Measurements from ENCODE around the gene NPPB. TPM values are rescaled to one million over a fixed set of nuclear protein-coding genes. Genes with fewer than 3 reads are reported as not detected.

Gene NPPB
- total RNA-seq, 1 experiment from 2014 or later = not detected

DNA sequence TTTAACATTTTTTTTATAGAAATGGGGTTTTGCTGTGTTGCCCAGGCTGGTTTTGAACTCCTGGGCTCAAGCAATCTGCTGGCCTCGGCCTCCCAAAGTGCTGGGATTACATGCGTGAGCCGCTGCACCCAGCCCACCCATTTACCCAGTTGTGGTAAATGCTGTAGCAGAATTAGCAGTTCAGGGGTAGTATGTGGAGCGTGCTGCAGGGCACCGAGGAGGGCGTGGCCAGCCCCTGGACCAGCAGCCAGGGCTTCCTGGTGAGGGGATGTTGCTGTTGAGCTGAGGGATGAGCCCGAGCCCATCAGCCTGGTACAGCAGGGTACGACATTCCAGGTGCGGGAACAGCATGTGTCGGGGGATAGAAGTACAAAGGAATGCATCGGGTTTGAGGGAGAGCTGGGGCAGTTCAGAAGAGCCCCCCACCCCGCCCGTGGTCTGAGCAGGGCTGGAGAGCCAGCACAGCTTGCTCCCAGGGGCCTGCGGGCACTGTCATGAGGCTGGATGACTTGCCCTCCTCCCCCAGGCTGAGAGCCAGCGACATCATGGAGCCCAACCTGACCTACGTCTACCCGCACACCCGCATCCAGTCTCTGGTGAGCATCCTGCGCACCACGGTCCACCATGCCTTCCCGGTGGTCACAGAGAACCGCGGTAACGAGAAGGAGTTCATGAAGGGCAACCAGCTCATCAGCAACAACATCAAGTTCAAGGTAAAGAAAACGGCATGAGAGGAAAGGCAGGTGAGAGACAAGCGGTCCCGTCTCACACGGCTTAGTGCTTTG lies 23.1 kb downstream of the NPPB start:
- DNase-seq (ENCODE audit: low spot score) = no peak

DNA sequence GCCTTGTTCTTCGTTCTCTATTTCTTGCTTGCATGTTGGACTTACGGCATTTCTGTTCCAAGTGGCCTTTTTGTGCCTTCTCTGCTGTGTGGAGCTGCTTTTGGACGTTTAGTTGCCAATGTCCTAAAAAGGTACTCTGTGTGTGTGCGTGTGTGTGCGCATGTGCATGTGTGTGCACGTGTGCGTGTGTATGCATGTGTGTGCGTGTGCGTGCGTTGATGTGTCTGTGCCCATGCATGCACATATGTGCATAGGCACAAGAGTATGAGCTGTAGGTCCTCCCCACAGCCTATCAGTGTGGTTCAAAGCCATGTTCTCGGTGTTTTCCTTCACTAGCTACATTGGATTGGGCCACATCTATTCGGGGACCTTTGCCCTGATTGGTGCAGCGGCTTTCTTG lies 24.8 kb downstream of the NPPB start:
- DNase-seq (ENCODE audit: low spot score) = no peak

DNA sequence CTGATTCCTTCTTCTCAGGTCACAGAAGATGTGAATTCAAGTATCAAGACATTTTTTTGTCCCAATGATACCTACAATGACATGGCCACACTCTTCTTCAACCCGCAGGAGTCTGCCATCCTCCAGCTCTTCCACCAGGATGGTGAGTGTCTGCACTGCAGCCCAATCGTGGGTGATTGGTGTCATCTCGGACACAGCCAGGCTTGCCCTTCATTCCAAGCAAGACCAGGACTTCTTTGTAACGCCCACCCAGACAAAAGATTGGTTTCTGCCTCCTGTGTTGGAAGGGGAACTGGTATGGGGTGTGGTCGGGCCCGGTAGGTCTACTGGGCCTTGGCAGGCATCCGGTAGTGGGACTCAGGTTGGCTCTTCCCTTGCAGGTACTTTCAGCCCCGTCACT lies 25.2 kb downstream of the NPPB start:
- no peak for DNase-seq (ENCODE audit: low spot score)

DNA sequence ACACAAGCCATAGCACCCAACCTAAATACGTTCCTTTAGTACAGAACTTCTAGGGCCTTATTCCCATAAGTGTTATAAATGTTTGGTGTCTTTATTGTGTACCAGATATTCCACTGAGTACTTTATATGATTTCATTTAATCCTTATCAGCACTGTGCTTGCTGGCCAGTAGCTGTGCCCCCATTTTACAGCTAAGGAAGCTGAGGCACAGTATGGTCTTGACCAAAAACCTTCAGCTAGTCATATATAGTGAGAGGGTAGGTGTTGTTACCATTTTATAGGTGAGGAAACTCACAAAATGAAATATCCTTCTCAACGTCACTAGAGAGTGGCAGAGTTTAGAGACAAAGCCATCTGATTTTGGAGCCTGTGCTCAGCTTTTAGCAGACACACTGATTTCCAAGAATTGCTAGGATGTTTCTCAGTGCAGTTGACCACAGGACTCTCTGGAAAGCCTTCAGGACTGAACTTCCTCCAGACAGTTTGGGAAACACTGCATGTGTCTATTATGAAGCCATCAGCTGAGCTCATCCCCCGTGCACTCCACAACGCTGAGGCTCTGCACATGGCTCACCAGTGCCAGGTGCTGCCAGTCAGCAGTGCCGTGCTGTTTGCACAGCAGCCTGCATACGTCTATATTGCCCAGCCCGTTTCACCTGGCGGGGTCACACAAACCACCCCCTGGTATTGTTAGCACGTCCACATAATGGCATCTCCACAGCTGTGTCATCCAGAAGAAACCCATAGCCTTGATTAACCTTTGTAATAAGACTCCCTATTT lies 26.6 kb downstream of the NPPB start:
- DNase-seq (ENCODE audit: low spot score) = no peak

DNA sequence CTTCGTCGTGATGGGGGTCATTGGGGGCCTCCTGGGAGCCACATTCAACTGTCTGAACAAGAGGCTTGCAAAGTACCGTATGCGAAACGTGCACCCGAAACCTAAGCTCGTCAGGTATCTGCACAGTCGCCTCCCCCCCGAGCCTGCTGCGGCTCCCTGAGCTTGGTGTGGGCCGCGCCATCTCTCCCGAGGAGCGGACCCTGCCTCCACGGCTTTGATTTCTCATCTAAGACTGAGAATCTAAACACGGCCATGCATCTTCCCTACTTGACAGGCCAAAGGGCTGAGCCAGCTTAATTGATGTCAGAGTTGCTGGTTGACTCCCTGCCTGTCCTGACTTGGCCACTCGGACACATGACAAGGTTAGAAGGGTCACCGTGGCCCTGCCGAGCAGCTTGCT lies 30.2 kb downstream of the NPPB start:
- DNase-seq (ENCODE audit: low spot score) = no peak

DNA sequence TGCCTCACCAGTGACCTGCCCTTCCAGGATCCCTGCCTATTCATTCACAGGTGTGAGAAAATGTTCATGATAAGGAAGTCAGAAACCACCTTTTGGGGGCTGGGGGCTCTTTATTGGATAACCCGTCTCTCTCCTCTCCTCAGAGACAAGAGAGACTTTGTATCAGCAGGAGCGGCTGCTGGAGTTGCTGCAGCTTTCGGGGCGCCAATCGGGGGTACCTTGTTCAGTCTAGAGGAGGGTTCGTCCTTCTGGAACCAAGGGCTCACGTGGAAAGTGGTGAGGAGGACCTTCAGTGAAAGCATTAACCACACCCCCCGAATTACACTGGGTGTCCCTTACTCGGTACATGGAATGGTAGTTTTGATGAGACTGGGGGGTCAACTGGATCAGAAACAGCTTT lies 31.8 kb downstream of the NPPB start:
- DNase-seq (ENCODE audit: low spot score) = no peak

DNA sequence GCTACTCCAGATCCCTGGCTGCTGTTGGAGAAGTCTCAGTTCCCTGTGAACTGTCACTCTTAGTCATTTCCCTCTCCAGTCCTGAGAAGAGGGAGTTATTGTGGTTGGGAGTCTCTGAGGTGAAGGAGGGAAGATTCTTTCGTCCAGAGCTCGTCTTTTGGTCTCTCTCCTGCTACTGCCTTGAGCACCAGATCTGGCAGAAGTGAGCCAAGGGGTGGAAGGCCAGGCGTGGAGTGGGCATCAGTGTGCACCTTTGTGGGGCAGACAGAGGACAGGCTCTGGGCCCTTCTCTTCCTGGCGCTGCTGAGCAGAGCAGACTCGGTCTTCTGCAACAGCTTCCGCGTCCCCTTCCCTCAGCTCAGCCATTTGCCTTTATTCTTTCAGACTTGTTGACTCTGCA lies 33.6 kb downstream of the NPPB start:
- no peak for DNase-seq (ENCODE audit: low spot score)

DNA sequence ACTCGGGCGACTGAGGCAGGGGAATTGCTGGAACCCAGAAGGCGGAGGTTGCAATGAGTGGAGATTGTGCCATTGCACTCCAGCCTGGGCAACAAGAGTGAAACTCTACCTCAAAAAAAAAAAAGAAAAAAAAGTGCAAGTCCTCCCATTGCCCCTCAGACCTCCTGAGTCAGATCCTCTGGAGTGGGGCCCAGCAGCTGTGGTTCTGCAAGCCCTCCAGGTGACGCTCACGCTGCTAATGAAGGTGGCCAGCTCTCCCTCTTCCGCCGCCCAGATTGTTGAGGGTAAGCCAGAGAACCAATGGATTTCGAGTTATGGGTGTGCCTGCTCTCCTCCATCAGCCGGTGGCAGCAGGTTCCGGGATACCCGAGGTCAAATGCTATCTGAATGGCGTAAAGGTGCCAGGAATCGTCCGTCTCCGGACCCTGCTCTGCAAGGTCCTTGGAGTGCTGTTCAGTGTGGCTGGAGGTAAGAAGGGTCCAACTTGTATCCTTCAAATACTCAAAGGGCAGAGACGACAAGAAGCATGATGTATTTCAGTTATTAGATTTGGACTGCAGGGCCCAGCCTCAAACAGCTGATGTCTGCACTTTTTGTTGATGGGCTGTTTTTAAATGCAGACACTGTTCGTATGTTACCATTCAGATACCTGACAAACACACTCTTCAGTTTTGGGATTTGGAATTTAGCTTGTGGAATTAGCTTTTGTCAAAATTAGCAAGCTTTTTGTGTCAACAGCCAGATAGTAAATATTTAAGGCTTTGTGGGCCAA lies 35.2 kb downstream of the NPPB start:
- peak; percentile 42 for DNase-seq (ENCODE audit: low spot score)

DNA sequence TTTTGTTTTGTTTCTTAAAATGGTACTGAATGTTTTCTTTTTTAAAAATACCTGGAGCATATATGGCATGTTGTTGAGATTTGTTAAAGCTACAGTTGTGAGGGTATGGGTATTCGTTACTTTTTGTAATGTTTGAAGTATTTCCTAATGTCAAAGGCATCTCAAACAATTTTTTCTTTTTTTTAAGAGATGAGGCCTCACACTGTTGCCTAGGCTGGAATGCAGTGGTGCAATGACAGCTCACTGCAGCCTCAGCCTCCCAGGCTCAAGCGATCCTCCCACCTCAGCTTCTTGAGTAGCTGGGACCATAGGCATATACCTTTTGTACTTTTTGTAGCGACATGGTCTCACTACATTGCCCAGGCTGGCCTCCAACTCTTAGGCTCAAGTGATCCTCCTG lies 36.7 kb downstream of the NPPB start:
- no peak for DNase-seq (ENCODE audit: low spot score)

DNA sequence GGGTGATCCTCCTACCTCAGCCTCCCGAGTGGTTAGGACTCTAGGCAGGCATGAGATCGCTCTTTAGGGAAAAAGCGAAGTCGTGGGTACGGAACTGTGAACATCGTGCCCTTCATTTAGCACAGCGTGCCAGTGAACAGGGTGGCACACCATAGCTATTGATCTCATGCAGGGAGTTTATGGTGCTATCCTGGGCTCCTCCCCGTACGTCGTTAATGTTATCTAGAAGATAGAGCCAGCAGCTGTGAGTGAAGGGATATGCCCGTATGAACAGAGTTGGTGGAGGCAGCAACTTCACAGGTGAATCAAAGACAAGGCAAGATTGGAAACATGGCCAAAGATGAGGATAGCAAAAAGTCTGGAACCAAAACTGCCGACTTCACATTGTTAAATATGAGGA lies 41.6 kb downstream of the NPPB start:
- no peak for DNase-seq (ENCODE audit: low spot score)

DNA sequence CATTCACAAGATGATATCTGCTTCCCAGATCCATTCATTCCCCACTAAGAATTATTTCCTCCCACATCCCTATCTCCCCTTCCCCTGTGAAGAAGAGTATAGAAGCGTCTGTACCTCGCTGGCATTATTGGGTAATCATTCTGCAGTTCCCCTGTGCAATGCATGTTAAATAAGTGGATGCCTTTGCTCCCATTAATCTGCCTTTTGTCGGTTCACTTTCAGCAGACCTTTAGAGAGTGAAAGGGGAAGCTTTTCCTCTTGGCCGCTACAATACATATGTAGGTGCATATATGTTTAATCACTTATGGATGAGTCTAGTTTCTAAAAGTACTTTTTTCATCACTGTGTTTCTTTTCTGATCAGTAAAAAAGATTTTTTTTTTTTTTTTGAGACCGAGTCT lies 45.7 kb downstream of the NPPB start:
- no peak for DNase-seq (ENCODE audit: low spot score)

Other genes starting within 250 kb of the NPPB start
- gene FBXO2, start 204.5 kb downstream of the NPPB start, total RNA-seq (2014; rRNA removed; shearing (Covaris generic)) = 0.76 and 2.3 TPM in 2 replicates
- gene FBXO44, start 204.1 kb downstream of the NPPB start, total RNA-seq (2014; rRNA removed; shearing (Covaris generic)) = 7.8 and 8.8 TPM in 2 replicates
- gene FBXO6, start 194.7 kb downstream of the NPPB start, total RNA-seq (2014; rRNA removed; shearing (Covaris generic)) = 7.2 and 7.4 TPM in 2 replicates
- 130 and 134 TPM in 2 replicates for gene MAD2L2, start 177.8 kb downstream of the NPPB start, total RNA-seq (2014; rRNA removed; shearing (Covaris generic))
- not detected in 2 replicates for gene DRAXIN, start 167.2 kb downstream of the NPPB start, total RNA-seq (2014; rRNA removed; shearing (Covaris generic))
- gene AGTRAP, start 122.8 kb downstream of the NPPB start, total RNA-seq (2014; rRNA removed; shearing (Covaris generic)) = 65.1 and 74.0 TPM in 2 replicates
- not detected in 2 replicates for gene C1orf167, start 96.8 kb downstream of the NPPB start, total RNA-seq (2014; rRNA removed; shearing (Covaris generic))
- 3.6 and 6.0 TPM in 2 replicates for gene MTHFR, start 53.0 kb downstream of the NPPB start, total RNA-seq (2014; rRNA removed; shearing (Covaris generic))
- gene CLCN6, start 52.8 kb downstream of the NPPB start, total RNA-seq (2014; rRNA removed; shearing (Covaris generic)) = 1.8 and 4.4 TPM in 2 replicates
- not detected in 2 replicates for gene NPPA, start 11.2 kb downstream of the NPPB start, total RNA-seq (2014; rRNA removed; shearing (Covaris generic))
- 29.9 and 38.9 TPM in 2 replicates for gene KIAA2013, start 67.5 kb upstream of the NPPB start, total RNA-seq (2014; rRNA removed; shearing (Covaris generic))
- gene PLOD1, start 75.8 kb upstream of the NPPB start, total RNA-seq (2014; rRNA removed; shearing (Covaris generic)) = 105 and 112 TPM in 2 replicates
- gene MFN2, start 121.5 kb upstream of the NPPB start, total RNA-seq (2014; rRNA removed; shearing (Covaris generic)) = 38.4 and 40.1 TPM in 2 replicates
- 15.3 and 18.6 TPM in 2 replicates for gene MIIP, start 160.6 kb upstream of the NPPB start, total RNA-seq (2014; rRNA removed; shearing (Covaris generic))
- gene TNFRSF8, start 204.4 kb upstream of the NPPB start, total RNA-seq (2014; rRNA removed; shearing (Covaris generic)) = 0.02 TPM in 1 of 2 replicates, not detected in the other